HAP-1 (cell line): ENCODE data around the gene ADCYAP1R1.

Source experiments
- DNase-seq, 2 experiments: peaks; one replicate each; pipeline ENCODE4 v3.0.0-alpha.2; 2016 to 2020; ENCODE audit warnings: low spot score in 2 of 2
- H3K27me3 ChIP-seq: fragments of 250-450 bp; sonication (Bioruptor Pico); 2 replicates; pipeline ENCODE4 v1.5.1; 2020; ENCODE audit warnings: low read depth, mild to moderate bottlenecking, moderate library complexity
- H3K36me3 ChIP-seq: fragments of 250-450 bp; sonication (Bioruptor Pico); replicated peaks from 2 replicates; pipeline ENCODE4 v1.5.1; 2020; ENCODE audit warnings: mild to moderate bottlenecking
- H3K4me1 ChIP-seq: fragments of 250-450 bp; sonication (Bioruptor Pico); 2 replicates; pipeline ENCODE4 v1.5.1; 2020; ENCODE audit warnings: mild to moderate bottlenecking
- H3K4me3 ChIP-seq: fragments of 250-450 bp; sonication (Bioruptor Pico); 2 replicates; pipeline ENCODE4 v1.5.1; 2020; ENCODE audit warnings: mild to moderate bottlenecking, moderate library complexity
- H3K9me3 ChIP-seq: fragments of 250-450 bp; sonication (Bioruptor Pico); 2 replicates; pipeline ENCODE4 v1.5.1; 2020; ENCODE audit warnings: mild to moderate bottlenecking, moderate library complexity
- in situ Hi-C: fragments of 300-500 bp; cut with MboI; formaldehyde crosslinking; loops from 3 replicates; pipeline ENCODE4 v1.14.3; 2020; ENCODE audit warnings: low sequenced_read_pairs, inconsistent platforms, mixed read lengths

ADCYAP1R1 gene

DNA sequence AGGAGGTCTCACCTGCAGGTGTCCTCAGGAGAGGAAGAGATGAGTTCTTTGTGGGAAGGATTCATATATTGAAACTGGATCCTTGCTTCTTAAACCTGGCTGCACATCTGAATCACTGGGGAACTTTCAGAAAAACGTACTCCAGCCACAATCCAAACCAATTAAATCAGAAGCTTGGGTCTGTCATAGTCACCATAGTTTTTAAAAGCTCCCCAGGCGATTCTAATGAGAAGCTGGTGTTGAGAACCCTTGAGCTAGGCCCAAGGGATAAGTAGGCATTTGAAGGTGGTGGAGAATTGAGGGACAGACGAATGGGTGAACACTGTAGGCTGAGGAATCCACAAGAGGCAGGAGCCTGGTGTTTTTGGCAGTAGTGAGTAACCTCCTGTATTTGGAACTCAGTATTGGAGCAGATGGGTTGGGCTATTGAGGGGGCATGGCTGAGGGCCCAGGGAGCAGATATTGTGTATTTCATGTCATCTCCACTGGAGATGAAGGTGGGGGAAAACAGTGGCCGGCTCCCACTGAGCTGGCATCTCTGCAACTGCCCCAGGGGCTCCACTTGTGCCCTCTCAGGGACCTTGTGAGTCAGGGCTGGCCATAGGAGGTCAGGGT is 14.5 kb downstream of the ADCYAP1R1 start:
- H3K9me3 ChIP-seq = no peaks in the 10 kb centered on the region
- H3K27me3 ChIP-seq = no peaks in the 10 kb centered on the region
- H3K36me3 ChIP-seq = no peaks in the 10 kb centered on the region
- in situ Hi-C loops = no loop called here
- H3K4me1 ChIP-seq = no peaks in the 10 kb centered on the region
- no peak overlapping the region for H3K4me3 ChIP-seq
- DNase-seq = no peak

DNA sequence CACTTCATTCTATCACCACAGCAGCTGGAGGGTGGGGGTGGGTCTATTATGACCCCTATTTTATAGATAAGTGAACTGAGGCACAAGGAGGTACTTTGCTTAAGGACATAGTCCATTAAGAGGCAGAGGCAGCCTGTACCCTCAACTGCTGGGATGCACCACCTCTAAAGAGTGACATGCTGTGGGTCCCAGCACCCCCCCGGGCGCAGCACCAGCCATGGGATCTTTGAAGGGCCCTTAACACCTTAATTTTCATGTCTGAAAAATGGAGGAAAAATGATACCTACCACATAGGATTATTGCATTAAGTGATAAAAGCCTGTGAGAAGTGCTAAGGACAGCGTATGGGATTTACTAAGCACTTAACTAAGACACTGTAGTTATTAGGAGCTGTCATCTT is 15.4 kb downstream of the ADCYAP1R1 start:
- in situ Hi-C loops = no loop called here
- H3K9me3 ChIP-seq = no peaks in the 10 kb centered on the region

DNA sequence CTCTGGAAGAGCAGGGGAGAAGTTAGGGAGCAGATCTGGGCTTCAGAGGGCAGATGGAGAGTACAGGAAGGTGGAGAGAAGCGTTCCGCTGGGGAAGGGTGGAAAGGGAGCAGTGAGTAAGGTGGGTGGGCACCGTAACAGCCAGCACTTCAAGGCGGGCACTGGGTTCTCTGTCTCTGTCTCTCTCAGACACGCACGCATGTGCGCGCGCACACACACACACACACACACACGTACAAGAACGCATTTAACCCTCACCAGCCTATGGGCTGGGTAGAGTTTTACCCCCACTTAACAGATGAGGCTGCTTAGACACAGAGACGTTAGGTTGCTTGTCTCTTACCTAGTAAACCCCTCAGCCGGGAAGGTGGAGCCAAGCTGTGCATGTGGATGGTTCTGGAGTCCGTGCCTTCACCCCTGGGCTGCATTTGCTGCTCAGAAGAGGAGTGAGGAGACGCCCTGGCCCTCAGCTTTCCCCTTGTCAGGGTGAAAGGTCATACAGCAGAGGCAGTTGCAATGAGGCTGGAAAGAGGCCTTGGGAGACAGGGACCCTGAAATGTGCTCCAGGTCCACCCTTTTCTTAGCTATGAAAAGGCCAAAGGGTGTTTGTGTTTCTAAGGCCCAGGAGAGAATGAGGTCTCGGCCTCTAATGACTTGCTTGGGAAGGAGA is 16.0 kb downstream of the ADCYAP1R1 start:
- no peaks in the 10 kb centered on the region for H3K27me3 ChIP-seq
- no peaks in the 10 kb centered on the region for H3K36me3 ChIP-seq
- in situ Hi-C loops = no loop called here

More for the DNA sequence above, 15.4 kb downstream of the ADCYAP1R1 start:
- H3K36me3 ChIP-seq = no peaks in the 10 kb centered on the region
- DNase-seq = no peak
- H3K27me3 ChIP-seq = no peaks in the 10 kb centered on the region
- no peak overlapping the region for H3K4me3 ChIP-seq
- H3K4me1 ChIP-seq = no peaks in the 10 kb centered on the region

DNA sequence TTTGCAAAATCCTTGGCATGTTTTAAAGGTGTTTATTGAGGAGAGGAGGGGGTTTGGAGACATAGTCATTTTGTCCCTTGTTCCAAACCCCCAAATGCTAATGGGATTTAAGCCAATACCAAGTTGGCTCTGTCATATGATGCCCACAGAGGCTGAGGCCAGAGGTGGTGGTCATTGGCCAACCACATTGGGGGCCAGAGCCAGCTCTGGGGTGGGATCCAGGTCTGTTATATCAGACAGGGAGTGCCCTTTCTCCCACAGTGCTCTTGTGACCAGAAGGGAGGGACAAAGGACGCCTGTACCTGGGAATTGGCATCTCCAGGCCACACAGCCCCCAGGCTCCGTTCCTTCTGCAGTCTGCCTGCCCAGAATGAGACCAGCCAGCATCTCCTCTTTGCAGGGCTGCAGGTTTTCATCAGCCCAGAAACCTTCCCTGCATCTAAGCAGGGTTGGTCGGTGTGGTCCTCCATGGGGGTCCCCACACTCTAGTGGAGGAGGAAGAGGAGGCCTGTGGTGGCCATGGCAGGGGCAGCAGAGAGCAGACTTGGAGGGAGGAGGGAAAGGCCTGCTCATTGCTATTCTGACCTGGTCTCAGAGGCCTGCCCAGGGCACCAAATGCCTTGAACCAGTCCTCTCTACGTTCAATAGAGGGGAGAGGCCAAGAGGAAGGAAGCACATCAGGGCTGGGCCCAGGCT is 17.9 kb downstream of the ADCYAP1R1 start:
- in situ Hi-C loops = no loop called here

More for the DNA sequence above, 16.0 kb downstream of the ADCYAP1R1 start:
- Histone ChIP-seq H3K9me3 (no peaks in the 10 kb centered on the region), H3K4me3 (no peak overlapping the region), H3K4me1 (no peaks in the 10 kb centered on the region)
- DNase-seq = no peak

DNA sequence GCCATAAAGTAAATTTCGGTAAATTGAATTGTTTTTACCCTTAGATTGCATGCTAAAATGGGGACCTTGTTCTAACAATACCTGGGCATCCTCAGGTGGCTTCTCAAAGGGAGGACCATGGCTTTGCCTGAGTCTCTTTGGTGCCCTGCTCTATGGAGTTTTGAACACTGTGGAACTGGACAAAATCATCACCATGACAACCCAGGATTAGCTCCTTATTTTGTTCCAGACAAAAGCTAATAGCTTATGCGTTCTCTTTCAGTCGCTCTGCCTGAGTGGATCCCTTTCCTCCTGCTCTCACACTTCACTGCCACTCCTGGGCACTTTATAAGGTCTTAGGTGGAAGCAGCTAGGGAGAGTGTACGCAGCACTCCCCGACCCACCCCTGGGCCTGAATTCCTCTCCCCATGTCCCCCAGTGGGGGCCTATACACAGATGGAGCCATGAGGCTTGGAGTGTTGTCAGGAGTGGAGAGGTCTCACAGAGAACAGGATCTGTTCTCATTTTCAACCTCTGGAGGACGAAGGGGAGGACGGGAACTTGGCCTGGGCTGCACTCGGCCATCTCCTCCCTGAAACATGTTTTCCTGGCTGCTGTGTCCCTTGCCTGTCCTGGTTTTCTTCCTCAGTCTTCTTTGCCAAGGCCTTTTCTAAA is 19.0 kb downstream of the ADCYAP1R1 start:
- no peaks in the 10 kb centered on the region for H3K36me3 ChIP-seq
- no peaks in the 10 kb centered on the region for H3K9me3 ChIP-seq
- H3K4me1 ChIP-seq = no peaks in the 10 kb centered on the region
- peak in 1 of 2 experiments; percentile 34 for DNase-seq
- in situ Hi-C loops = no loop called here
- H3K27me3 ChIP-seq = no peaks in the 10 kb centered on the region
- H3K4me3 ChIP-seq = no peak overlapping the region

More for the DNA sequence above, 17.9 kb downstream of the ADCYAP1R1 start:
- no peak for DNase-seq
- Histone ChIP-seq H3K36me3 (no peaks in the 10 kb centered on the region), H3K27me3 (no peaks in the 10 kb centered on the region), H3K4me1 (no peaks in the 10 kb centered on the region), H3K4me3 (no peak overlapping the region), H3K9me3 (no peaks in the 10 kb centered on the region)

- Histone ChIP-seq H3K36me3 (no peaks in the 10 kb centered on the region), H3K9me3 (no peaks in the 10 kb centered on the region), H3K4me1 (no peaks in the 10 kb centered on the region), H3K27me3 (no peaks in the 10 kb centered on the region), H3K4me3 (no peak overlapping the region)
- in situ Hi-C loops = no loop called here
- DNase-seq = no peak
Observed at GRCh38 chr7:31071645-31072029, 19.5 kb downstream of the ADCYAP1R1 start.

GRCh38 chr7:31073326-31074119 is 21.4 kb downstream of the ADCYAP1R1 start:
- in situ Hi-C loops = no loop called here
- H3K27me3 ChIP-seq = no peaks in the 10 kb centered on the region
- H3K4me3 ChIP-seq = no peak overlapping the region
- no peak for DNase-seq
- H3K36me3 ChIP-seq = no peaks in the 10 kb centered on the region
- H3K9me3 ChIP-seq = no peaks in the 10 kb centered on the region
- H3K4me1 ChIP-seq = no peaks in the 10 kb centered on the region

DNA sequence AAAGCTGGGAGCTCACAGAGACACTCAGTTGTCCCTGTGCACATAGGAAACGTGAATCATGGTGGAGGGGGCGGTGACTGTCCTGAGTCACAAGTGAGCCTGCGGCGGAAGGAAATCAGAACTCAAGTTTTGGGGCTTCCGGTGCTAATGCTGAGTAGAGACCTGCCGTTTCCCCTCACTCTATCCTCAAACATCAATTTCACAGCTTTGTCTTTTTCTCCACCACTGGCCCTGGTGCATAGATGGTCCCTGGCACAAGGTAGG is 21.9 kb downstream of the ADCYAP1R1 start:
- H3K4me1 ChIP-seq = no peaks in the 10 kb centered on the region
- no peaks in the 10 kb centered on the region for H3K27me3 ChIP-seq
- in situ Hi-C loops = no loop called here
- no peak overlapping the region for H3K4me3 ChIP-seq
- no peaks in the 10 kb centered on the region for H3K9me3 ChIP-seq
- H3K36me3 ChIP-seq = no peaks in the 10 kb centered on the region
- DNase-seq = no peak

- H3K36me3 ChIP-seq = no peaks in the 10 kb centered on the region
- no peaks in the 10 kb centered on the region for H3K9me3 ChIP-seq
- no peaks in the 10 kb centered on the region for H3K4me1 ChIP-seq
- H3K27me3 ChIP-seq = no peaks in the 10 kb centered on the region
- no peak for DNase-seq
- H3K4me3 ChIP-seq = no peak overlapping the region
- in situ Hi-C loops = no loop called here
Observed at GRCh38 chr7:31074403-31075085, 22.4 kb downstream of the ADCYAP1R1 start.

- Histone ChIP-seq H3K4me1 (no peaks in the 10 kb centered on the region), H3K4me3 (no peak overlapping the region), H3K27me3 (no peaks in the 10 kb centered on the region), H3K9me3 (no peaks in the 10 kb centered on the region), H3K36me3 (no peaks in the 10 kb centered on the region)
- DNase-seq = no peak
- in situ Hi-C loops = no loop called here
Observed at GRCh38 chr7:31075086-31075405, 22.9 kb downstream of the ADCYAP1R1 start.

GRCh38 chr7:31076051-31076450 is 23.9 kb downstream of the ADCYAP1R1 start:
- H3K9me3 ChIP-seq = no peaks in the 10 kb centered on the region
- no peaks in the 10 kb centered on the region for H3K4me1 ChIP-seq
- no peak for DNase-seq
- H3K36me3 ChIP-seq = no peaks in the 10 kb centered on the region
- in situ Hi-C loops = no loop called here
- H3K27me3 ChIP-seq = 0 out of 2 replicates have a peak, but pooled peaks cover 2% of the 10 kb centered on the region
- H3K4me3 ChIP-seq = no peak overlapping the region

DNA sequence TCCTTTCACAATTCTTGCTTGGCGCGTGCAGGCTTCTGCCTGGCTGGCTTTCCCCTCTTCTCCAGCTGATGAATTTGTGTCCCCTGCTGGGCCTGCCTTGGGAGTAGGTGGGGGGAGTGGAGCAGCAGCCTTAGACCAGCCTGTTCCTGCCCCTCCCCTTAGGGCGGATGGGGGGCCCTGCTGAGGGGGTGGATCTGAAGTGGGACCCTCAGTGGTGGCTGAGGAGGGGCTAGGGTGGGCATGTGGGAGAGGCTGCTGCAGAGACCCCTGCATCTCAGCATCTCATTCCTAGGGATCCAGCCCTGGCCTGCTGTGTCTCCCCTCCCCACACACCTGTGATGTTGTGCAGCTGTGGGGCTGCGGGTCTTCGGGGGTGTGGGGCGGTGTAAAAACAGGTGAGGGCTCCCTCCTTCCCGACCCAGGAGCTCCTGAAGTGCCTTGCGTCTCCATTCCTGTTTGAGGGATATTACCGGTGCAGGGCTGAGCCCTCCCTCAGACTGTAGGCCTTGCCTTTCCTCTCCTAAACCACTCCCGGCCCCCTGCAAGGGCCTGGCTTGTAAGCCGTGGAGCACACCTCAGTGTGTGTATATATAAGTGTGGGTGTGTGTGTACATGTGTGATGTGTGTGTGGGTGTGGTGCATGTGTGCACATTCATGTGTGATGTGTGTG is 24.7 kb downstream of the ADCYAP1R1 start:
- in situ Hi-C loops = no loop called here
- Histone ChIP-seq H3K4me1 (no peaks in the 10 kb centered on the region), H3K27me3 (peaks cover 7% of the 10 kb centered on the region; the same call in 1 of the 2 replicates), H3K36me3 (no peaks in the 10 kb centered on the region), H3K4me3 (no peak overlapping the region), H3K9me3 (no peaks in the 10 kb centered on the region)
- no peak for DNase-seq
